HG03135 (cell line): ENCODE measurements around the gene CFAP61.

Source experiments
- ATAC-seq: cut with Tn5 transposase; IDR thresholded peaks from one replicate; pipeline ENCODE4 v1.9.1; 2021; ENCODE audit warnings: mild to moderate bottlenecking, moderate library complexity; ENCODE audit not compliant: unreplicated experiment

CFAP61 gene

DNA sequence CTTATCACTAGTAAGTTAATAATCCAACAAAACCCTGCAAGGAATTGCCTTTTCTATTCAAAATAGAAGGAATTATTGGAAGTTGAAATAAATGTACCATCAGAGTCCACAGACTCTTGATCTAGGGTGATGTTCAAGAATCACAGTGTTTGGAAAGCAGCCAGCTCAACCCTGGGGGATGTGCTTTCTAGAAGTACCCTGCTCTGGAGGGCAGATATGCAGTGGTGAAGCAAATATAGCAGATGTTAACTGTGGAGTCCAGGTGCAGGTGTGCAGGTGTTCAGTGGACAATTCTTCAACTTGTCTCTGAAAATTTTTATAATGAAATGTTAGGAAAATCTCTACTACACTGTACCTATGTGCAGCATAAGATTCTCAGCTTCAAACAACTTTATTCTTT, 306.5 kb downstream of the CFAP61 start:
- ATAC-seq = no peak

DNA sequence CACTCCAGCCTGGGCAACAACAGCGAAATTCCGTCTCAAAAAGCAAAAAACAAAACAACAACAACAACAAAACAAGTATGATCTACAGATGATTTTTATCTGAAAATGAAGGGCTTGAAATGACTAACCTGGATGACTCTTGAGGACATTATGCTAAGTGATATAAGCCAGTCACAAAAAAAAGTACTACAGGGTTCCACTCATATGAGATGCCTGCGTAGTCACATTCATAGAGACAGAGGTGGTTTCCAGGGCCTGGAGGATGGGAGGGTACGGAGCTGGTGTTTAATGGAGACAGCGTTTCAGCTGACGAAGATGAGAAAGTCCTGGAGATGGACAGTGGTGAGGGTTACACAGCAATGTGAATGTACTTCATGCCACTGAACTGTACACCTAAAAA, 307.3 kb downstream of the CFAP61 start:
- no peak for ATAC-seq

DNA sequence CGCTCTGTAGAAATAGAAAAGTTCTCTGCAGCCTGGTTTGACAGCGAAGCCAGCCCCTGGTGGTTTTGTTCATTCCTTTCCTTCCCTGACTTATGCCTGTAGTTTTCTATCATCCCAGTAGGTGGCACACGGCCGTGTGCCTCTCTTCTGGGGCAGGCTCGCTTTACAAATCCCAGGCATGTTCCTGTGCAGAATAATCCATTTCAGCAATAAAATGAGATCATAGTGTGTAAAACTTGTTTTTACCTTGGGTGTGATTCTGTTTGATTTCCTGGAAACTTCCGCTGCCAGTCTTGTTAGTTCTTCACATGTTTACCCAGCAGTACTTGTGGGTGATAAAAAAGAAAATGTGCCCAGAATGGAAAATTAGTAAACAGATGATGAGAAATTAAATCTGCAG, 308.1 kb downstream of the CFAP61 start:
- no peak for ATAC-seq

DNA sequence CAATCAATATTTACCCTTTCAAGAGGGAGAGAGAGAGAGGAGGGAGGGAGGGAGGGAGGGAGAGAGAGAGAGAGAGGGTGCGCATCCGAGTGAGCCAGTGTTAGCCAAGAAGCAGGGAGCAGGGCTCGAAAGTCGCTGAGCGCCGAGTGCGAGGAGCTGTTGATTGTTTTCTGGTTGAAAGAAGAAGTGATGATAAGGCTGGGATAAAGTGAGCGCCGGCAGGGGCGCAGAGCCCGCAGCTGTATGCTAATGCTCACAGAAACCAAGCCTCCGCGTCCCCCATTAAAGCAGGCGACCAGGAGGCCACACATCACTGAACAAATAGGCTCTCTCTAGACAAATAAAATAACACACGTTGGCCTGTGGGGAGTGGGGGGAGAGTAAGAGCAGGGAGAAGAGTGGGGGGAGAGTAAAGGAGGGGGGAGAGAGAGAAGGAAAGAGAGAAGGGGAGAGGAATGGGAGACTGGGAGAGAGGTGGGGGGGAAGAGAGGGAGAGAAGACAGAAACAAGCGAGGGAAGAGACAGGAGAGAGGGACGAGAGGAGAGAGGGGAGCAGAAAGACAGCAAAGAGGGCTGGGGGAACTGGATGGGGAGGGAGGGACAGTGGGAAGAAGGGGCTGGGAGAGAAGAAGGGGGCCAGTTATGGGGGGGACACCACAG, 310.6 kb downstream of the CFAP61 start:
- ATAC-seq = no peak

DNA sequence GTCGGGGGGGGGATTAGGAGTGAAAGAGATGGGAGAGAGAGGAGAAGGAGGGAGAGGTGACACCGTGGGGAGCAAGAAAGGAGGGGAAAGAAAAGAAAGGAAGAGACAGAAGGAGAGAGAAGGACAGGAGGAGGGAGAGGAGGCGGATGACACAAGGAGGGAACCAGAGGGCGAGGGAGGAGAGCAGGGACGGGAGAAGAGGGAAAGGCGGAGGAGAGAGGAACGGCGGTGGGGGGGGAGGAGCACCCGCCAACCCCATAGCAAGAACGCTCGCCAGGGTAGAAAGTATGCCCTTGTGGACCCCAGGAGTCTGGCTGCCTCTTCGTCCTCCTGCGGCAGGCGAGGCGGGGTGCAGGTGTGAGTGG, 311.1 kb downstream of the CFAP61 start:
- ATAC-seq = no peak

DNA sequence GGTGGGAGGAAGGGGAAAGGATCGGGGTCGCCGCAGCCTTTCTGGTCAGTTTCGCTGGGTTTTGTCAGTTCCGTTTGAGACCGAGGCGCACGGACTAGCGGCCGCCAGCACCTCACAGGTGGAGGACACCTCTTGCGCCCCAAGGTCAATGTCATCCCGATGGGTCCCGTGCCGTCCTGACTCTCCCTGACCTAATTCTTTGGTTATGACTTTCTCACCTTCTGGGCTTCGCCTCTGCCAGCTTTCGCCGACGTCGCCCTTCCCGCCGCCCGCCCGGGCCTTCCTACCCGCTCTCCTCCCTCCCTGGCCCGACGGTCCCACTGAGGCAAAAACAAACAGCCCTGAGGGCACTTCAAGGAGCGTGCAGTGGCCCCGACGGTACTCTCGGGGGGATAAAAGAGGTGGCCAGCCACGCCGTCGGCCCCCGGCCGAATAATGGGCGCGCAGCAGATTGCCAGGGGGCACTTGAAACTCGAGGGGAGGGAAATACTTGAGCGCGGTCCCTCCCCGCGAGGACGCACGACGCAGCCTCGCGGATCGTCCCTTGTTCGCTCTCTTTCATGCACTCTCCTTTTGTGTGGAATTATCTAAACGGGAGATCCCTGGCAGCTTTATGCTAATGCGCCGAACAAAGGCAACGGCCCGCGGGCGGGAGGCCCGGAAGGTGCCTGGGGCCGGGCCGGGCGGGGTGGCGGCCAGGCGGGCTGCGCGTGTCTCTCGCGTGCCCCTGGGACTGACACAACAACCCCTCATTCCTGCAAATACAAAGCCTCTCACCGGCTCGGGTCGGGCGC, 311.7 kb downstream of the CFAP61 start:
- ATAC-seq = no peak

DNA sequence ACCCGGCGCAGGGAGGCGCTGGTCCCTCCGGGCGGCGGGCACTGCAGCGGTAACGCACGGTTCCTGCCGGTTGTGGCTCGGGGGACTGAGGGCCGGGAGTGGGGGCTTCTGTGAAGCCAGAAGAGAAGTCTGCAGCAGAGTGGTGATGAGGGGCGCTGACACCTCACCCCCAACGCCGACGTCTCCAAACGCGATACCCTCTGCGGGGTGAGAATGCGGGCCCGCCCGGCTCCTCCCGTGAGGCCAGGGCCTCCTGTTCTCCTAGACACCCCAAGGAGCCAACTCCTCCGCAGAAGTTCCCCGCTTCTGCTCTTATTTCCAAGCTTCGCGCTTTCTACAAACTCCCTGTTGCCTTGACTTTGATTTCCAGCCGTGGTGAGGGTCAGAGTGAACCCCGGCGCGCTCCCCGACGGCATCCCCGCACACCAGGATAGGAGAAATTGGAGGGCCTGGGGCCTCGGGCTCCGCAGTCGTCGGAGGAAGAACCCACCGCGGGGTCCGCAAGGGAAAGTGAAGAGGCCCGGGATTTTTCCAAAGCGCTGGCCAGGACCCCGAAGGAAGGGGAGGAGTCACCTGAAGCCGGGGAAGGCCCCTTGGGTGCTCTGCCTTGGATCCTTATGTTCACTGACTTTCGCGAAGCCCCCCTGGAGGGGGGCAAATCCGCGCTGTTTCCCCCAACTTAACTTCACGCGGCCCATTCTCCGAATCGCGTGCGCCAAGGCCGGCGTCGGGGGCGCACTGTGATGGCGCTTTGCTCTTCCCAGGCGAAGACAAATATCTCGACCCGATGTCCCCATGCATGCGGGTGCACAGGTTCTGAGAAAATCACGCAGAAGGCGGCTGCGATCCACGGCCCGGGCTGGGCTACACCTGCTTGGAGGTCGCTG, 312.5 kb downstream of the CFAP61 start:
- ATAC-seq = no peak

DNA sequence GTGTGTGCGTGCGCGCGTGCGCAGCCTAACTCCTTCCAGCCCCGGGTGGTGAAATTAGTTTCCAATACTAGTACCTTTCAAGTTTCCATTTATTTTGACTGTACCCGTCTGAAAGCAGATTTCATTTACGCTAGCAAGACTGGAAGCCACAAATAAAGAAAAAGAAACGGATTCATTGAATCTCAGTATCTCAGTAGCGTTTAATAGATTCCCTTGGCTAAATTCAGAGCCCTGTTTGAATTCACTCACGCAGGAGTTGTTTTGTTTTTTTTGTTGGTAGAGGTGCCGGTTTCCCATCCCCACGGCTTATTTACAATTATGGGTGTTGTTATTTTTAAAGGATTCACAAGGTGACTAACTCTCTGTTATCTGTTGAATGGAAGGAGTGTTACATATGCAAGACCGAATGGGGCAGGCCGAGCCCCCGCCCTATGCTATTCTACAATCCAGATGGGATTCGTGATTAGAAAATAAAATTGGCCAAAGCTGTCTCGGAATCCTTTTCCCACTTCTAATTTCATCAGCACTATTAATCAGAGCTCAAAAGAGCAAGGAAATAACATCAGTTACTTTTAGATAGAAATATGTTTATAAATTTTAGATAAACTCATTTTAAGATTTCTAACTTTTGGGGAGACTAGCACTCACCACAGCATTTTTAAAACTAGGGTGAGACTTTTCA, 313.3 kb downstream of the CFAP61 start:
- ATAC-seq = no peak

DNA sequence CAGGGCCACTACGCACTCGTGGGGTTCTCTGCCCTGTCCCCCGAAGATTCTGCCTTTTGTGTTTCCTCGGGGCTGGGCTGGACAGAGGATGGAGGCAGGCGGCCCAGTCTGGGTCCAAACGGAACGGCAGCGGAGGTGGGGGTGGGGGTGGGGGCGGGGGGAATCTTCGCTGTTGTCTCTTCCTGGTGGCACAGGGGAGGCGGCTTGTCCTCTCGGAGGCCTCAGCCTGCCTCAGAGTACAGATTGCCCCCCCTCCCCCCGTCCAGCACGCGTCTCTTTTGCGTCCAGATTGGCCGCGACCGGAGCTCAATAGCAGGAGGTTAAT, 314.2 kb downstream of the CFAP61 start:
- ATAC-seq = no peak

DNA sequence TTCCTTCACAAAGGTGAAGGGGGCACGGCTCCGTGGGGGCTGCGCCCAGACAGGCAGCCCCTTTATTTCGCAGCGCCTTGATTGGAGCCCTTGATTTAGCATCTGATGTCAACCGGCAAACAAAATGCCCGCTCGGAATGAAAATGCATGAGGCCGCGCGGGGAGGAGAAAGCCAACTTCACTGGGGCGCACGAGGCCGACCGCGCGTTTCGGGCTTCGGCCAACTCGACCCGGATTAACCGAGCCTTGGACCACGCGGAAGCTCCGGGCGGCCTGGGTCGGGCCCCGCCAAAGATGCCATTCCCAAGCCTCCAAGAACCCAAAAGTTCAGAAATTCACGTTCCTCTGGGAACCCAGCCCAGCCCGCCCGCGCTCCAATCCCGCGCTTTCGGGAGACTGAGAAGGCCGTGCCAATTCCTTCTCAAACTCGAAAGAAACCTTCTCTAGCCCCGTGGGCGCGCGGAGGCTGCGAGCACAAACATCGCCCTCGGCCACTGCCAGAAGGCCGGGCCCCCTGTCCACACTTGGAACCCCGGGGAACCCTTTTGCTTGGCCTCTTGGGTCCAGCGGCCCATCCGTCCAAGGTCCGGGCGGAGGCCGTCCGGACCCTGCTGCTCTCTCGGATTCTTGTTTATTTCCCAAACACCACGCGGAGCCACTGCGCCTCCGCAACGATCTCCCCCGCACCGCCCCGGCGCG, 314.7 kb downstream of the CFAP61 start:
- no peak for ATAC-seq

DNA sequence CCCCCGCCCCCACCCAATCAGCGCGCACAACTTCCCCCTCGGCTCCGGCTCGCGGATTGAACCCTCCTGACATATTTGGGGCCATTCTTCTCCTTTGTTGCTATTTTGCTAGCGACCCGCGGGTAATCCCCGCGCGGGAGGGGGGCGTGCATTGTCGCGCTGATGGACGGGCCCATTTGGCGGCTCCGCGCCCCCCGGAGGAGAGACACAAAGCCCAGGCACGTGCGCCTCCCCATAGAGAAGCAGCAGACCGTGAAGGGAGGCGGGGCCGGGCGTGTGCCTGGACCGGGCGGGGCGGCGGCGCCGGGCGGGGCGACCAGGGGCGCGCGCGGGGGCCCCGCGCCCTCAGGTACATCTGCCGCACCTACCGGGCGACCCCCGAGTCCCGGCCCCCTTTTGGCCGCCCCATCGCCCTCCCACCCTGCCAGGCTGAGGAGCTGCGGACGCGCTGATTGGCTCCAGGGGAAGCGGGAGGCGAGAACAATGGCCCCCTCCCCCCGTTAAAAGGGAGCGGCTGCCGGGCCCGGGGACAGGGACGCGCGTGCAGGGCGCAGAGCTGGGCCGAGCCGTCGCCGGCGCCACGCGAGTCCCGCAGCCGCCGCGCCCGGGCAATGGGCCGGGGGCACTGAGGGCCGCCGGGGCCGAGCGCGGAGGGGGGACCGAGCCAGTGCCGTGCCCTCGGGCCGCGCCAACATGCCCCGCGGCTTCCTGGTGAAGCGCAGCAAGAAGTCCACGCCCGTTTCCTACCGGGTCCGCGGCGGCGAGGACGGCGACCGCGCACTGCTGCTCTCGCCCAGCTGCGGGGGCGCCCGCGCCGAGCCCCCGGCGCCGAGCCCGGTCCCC, 315.5 kb downstream of the CFAP61 start, which contains the start of gene INSM1:
INSM1 (plus strand) TSS at position 530 of the 843 bp plus-strand sequence; CDS start at position 694, 164 bp downstream.
- ATAC-seq = no peak

DNA sequence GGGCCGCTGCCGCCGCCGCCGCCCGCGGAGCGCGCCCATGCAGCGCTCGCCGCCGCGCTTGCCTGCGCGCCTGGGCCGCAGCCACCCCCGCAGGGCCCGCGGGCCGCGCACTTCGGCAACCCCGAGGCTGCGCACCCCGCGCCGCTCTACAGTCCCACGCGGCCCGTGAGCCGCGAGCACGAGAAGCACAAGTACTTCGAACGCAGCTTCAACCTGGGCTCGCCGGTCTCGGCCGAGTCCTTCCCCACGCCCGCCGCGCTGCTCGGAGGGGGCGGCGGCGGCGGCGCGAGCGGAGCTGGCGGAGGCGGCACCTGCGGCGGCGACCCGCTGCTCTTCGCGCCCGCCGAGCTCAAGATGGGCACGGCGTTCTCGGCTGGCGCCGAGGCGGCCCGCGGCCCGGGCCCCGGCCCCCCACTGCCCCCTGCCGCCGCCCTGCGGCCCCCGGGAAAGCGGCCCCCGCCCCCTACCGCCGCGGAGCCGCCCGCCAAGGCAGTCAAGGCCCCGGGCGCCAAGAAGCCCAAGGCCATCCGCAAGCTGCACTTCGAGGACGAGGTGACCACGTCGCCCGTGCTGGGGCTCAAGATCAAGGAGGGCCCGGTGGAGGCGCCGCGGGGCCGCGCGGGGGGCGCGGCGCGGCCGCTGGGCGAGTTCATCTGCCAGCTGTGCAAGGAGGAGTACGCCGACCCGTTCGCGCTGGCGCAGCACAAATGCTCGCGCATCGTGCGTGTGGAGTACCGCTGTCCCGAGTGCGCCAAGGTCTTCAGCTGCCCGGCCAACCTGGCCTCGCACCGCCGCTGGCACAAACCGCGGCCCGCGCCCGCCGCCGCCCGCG, 316.3 kb downstream of the CFAP61 start:
- ATAC-seq = no peak

DNA sequence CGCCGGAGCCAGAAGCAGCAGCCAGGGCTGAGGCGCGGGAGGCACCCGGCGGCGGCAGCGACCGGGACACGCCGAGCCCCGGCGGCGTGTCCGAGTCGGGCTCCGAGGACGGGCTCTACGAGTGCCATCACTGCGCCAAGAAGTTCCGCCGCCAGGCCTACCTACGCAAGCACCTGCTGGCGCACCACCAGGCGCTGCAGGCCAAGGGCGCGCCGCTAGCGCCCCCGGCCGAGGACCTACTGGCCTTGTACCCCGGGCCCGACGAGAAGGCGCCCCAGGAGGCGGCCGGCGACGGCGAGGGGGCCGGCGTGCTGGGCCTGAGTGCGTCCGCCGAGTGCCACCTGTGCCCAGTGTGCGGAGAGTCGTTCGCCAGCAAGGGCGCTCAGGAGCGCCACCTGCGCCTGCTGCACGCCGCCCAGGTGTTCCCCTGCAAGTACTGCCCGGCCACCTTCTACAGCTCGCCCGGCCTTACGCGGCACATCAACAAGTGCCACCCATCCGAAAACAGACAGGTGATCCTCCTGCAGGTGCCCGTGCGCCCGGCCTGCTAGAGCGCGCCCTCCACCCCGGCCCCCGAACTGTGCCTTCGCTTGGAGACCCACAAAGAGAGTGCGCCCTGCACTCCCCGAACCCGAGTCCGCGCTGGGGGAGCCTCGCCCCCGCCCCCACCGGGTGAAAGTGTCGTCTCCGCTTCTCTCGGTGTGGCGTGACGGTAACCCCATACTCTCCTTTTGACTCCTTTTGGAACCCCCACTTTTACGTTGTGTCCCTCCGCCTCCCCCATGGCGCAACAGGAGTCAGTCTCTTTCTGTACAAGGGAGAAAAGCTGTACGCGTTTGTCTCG, 317.1 kb downstream of the CFAP61 start:
- no peak for ATAC-seq

DNA sequence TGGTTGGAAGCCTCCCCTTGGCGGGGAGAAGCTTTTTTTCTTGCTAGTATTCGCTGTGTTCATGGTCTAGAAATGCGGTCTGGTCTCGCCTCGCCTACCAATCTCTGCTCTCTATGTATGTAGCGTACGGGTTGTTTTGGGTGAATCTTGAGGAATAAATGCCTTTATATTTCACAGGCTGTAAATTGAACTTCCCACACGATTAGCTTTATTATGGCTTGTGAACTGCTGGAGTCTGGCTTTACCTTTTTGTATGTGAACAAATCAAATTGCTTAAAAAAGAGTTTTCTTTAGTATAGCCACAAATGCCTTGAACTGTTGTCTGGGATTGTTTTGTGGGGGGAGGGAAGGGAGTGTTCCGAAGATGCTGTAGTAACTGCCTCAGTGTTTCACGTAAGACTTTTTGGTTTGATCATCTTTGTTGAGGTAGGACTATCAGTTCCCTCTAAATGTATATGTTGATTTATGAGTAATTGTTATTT, 317.8 kb downstream of the CFAP61 start:
- no peak for ATAC-seq

DNA sequence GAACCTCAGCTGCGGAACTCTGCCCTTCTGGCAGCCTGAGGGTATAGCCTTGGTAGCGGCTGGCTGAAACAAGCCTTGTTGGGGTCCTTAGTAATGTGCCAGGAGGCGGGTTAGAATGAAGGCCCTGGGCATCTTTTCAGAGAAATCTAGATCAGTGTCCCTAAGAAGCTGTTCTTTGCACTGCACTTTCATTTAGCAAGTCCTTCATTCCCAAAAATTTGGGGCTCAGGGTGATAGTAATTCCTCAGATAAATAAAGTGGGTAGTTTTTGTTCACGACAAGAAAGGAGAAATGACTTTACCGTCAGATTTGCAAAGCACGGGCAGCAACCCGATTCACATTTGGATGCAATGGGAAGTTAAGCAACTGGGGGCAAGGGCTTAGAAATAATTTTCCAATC, 318.8 kb downstream of the CFAP61 start:
- ATAC-seq = no peak

DNA sequence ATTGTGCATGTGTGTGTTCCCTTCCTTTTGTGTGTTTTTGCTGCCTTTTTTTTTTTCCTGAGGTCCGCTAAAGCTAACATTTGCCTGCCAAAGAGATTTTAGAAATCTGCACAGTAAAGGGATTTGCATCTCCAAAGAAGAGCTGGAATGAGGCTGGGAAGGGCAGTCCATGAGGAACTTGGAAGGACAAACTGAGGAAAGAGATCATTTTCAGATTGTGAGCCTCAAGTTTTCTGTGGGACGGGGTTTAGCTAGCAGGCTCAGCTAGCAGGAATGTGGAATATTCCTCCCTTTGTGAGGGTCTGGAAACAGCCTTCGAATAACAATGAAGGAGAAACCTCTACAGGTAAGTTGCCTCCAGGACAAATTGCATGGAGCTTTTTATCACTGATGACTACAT, 319.3 kb downstream of the CFAP61 start:
- no peak for ATAC-seq

DNA sequence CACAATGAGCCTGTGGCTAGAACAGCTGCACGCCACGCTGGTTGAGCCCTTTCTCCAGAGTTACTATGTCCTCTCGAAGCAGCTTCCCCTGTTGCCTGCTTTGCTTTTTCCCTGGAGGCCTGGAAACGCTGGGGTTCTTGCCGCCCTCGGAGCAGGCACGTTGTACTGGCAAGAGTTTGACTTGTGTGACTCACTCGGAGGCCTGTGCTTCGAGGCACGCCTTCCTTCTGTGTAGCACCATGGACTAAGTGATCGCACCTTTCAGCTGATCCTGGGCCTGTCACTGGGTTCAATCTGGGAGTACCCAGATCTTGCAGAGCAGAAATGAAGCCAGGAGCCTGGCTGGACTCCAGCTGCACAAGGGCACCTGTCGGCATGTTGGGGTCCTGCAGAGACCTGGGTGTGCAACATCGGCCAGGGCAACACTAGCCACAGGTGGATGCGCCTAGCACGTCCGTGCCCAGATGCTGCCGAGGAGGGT, 320.8 kb downstream of the CFAP61 start:
- ATAC-seq = no peak

DNA sequence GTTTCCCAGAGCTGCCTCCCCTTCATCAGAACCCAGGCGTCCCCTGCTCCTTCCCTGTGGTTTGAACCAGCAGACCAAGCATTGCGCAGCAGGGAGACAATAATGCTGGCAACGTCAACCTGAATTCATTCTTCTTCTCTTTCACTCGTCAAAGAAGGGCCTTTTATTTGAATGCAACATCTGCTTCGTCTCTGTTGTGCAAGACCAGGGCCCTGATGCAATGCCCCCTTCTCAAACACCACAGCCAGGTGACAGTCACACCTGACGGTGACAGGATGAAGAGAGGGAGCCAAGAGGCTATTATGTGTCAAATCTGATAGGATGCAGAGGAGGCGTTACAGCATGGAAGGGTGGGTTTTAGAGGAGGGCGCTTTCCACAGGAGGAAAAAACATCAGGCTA, 323.5 kb downstream of the CFAP61 start:
- no peak for ATAC-seq
